Stimulated activated CD4-positive, alpha-beta T cell treated with anti-CD3 and anti-CD28 coated beads, Interleukin-12 subunit alpha, Interleukin-12 subunit beta, amount 100 ng/mL, for 48 hours (primary cell): ENCODE results near the gene SLX4IP.
A peak's percentile ranks its signal among the peaks of the same experiment; 100 is the strongest.

Experiments used
- DNase-seq, 3 donors: peaks; one replicate each; pipeline ENCODE4 v3.0.0-alpha.2; 2020; ENCODE audit warnings: low read depth in 2 of 3, low spot score in 1 of 3

SLX4IP gene

DNA sequence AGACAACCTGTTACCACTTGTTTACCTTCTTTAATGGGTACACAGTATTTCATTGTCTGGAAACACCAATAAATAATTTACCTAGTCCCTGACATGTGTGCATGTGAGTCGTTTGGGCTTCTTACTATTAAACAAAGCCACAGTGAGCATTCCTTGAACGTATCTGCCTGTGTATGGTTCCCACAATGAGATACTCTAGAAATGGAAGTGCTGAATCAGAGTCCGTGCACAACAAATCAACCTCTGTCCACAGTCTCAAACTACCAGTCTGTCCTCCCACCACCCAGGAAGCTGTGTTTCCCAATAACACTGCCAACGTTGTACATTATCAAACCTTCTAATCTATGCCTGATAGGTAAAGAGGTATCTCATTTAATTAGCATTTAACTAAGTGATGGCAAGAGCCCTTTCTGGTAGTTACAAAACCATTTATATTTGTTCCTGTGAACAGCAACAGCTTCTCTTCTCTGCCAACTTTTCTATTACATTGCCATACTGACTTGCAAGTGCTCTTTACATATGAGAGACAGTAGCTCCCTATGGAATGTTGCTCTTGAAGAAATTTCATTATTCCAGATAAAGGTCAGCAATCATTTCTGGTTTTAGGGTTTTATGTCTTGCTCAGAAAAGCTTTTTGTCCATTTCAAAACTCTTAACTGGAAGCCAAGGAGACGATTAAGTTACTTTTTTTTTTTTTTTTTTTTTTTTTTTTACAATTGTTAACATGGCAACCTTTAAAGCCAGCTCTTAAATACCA, 223.9 kb downstream of the SLX4IP start:
- DNase-seq = no peak

DNA sequence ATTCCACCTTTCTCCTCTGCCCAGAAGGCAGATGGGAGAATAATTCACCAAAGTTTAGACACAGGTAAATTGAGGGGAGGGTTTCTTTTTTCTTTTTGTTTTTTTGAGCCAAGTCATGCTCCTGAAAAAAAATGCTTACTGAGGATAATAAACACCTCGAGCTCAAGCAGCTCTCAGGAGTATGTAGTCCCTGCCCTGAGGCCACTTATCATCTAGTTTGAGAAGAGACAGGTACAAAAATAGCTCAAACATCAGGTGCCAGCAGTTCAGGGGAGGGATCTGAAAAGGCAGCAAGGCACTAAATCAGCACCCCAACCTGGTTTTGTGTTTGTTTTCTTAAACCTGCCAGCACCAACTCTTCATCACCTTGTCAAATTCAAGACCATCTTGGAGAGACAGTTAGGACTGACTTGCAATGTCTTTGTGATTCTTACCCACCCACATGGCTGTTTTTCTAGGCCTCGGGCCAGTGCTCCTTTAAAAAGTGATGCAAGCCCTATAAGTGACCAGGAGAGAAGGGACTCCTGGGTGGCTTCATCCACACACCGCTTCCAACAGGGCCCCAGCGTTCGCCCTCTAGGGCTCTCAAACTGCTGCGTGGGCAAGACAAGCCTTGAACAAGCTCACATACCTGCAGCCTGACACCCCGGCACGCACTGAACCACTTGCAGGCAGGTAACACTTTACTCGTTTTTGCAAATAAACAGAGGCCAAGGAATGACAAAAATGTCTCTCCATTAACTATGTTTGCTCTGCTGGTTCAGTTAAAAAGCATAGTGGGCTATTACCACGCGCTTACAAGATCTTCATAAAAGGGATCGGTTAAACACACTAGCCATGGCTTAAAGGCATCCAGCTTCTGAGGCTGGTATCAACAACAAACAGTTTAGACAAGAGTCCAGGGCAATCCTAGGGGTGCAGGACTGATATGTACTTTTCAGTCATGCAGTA, 224.8 kb downstream of the SLX4IP start:
- DNase-seq = no peak

DNA sequence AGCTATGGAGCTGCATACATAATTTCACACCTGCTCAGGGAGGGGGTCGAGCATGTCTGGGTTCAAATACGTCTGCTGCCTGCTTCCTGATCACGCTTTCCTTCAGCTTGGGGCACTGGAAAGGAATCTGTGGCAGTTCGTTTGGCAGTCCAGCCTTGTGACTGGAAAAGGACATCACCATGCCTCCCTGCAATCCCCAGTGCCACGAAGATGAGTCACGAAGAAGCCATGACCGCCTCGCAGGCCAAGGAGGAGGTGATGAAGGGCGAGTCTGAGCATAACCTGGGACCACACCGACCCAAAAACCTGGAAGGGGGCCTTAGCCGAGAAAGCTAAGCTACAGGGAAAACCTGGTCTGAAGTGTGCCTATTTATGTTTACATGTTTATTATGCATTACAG, 225.6 kb downstream of the SLX4IP start:
- DNase-seq = no peak

DNA sequence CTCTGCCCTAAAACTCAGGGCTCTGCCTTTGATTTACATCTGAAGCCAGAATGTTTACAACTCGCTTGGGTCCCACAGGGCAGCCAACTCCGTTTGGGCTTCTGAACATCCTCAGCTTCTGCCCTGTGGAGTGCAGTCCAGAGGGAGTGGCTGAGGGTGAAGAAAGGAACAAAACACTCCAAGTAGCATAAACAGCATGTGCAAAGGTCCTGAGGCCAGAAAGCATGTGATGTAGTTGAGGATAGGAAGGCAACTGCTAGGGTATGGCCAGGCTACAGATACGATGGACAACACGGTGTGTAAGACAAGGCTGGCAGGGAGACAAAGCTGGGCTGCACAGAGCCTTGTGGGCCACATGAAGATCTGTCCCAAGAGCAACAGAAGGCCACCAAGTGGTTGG, 226.2 kb downstream of the SLX4IP start:
- no peak for DNase-seq

DNA sequence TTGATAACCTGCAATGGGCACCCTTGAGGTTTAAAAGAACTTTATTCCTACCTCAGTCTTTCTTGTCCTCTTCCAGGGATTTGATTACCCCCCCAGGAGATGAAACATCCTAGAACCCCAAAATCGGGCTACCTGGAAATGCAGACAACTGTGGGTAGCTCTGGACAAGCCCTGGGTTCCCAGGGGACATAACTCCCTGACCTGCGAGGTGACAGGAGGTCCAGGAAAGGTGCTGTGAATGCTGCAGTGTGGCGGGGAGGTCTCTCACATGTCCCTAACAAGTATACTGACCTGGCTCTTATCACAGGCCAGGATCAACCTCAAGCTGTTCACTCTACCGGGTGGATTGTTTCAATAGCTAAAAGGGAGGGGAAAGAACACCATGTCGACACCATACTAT, 227.0 kb downstream of the SLX4IP start:
- no peak for DNase-seq

DNA sequence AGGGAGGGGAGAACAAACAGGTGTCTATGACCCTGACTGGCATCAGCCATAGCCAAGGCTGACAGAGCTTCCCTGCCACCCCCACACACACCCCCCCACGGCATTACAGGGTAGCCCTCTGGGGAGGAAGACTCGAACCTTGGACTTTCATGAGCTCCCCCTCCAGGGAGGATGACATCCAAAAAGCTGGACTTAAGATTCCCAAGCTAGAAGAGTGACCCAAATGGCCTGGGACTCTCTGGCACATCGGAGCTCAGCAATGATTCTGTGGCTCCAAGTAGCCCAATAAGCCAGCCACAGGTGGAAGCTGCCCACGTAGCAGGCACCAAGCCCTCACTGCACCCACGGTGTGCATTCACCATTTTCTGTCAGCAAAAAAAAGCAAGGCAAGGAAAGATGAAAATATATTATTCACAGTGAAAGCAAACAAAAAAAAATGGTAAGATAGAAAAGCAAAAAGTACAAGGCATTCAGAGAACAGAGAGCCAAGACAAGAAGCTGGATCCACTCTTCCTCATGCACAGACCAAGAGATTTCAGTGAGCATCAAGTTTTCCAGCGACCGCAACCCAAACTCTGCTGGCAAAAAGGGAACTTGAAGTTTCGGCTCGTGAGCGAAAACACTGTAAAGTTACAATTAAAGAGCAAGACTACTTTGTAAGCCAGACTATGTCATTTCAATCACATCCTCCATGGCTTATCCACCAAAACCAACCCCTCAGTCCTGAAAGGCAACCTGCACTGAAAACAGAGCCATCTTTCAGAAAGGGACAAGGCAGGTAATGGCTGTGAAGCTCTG, 227.8 kb downstream of the SLX4IP start:
- DNase-seq = no peak

DNA sequence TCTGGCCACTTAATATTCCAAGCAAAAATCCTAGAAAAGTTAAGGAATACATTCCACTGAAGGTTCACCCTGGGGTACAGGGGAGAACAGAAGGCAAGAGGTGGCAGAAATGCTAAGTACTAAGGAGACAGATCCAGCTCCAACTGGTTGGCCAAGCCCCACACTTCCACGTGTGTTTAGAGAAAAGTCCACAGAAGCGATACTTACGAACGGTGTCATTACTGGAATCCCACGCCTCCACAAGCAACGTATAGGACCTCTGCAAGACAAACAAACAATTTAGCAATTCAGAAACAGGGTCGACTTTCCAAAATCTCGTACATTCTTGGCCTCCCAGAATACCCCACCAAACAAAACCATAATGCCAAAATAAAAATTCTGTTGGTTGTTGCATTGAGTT, 228.7 kb downstream of the SLX4IP start:
- no peak for DNase-seq

DNA sequence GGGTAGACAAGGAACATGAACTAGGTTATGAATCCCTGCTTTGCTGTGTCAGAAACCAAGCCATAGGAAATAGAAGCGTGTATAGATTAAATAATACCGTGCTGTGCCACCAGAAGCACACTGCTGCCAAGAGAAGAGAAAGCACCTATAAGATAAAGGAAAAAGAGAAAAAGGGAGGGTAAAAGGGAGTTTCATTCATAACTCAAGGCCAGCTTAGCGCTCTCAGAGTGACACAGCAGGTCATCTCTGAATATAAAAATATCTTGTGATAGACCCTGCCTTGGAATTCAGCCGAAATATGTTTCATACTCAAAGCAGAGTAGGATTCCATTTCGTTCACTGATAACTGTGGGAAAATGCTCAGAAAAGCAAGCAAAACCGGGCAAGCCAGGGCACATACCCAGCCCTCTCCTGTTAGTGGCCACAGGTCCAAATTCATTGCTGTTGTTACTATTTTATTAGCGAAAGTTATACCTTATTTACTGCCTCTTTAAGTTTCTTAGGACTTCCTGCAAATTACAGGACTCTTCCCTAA, 230.0 kb downstream of the SLX4IP start:
- DNase-seq = no peak

DNA sequence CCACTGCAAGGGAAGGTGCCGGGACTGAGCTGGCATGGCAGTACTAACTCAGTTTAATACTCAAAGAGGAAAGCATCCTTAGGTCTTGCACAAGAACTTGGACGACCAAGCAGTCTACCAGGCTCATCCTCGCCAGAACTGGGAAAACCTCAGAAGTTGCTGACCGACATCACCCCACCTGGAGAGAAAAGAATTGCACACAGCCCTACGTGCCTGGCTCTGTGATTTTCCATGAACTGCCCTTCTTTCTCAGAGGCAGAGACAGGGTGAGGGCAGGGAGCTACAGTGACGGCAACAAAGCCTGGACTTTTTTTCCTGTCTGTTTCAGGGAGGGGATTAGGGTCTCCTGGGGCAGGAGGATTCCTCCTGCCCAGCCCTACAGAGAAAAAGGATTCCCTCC, 230.7 kb downstream of the SLX4IP start:
- no peak for DNase-seq

DNA sequence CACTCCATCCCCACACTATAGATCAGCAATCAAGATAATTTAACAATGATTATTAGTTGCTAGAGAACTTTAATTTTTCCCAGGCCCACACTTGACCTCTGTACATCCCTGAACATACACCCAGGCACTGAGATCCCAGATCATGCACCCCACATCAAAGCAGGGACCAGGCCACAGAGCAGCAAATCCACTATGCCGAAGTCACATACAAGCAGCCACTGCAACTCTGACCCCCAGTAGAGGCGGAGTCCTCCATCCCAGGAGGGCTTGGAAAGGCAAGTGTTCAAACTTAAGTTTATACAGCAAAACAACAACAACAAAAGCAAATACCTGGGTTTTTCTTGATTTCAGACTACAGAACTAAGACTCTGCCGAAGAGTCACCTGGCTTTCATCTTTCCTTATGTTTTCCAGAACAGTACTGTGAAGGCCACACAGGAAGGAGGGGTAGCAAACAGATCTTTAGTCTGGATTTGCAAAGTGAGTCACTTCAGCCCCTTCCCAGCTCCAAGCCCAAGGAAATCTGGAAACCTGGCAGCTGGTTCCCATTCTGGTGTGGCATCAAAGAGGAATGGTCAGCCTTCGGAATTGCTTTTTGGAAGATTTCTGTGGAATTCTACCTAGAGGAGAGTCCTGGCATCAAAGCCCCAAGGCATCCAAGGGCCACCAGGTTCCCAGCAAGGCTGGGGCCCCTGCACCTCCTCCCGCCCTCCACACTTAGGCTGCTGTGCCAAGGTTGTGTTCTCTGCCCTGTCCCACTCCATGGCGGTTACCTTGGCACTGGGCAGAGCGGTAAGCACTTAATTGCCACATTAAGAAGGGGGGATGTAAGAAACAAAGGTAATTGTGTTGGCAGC, 231.3 kb downstream of the SLX4IP start:
- DNase-seq = no peak

DNA sequence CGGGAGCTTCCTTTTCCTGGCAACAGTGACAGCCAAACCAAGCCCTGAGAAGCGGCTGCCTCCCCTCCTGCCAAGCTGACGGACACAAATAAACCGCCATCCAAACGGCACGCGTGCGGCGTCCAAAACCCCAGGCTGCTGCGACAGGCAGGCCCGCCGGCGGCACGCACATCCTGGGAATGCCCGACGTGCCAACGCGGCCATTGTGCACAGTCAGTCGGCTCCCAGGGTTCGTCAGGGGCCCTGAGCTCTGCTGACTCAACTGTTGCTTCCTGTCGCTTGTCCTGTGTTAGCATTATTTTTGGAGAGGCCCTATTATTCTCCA, 231.9 kb downstream of the SLX4IP start:
- no peak for DNase-seq

DNA sequence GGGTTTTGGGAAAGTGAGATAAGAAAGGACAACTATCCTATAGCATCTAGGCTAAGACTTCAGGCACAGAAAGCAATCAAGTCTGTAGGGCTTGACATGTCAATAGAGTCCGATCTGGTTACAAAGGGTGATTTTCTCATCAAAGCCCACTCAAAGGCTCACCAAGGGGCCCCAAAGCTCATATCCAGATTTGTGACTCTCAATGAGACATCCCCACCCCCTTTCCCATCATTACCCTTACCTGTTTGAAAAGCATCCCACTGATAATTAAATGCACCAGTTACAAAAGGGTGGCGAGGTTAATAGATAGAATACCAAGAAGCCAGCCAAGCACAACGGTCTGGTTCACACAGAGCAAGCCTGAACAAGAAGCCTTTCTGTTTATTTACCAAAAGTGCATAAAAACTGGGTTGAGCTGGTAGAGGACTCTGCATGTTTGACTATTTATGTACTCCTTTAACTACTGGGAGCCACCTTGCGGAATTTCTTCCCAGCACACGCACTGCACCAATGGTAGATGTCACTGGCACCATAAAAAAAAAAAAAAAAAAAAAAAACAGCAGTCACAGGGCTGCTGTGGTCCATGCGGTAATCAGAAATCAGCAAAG, 232.6 kb downstream of the SLX4IP start:
- no peak for DNase-seq

DNA sequence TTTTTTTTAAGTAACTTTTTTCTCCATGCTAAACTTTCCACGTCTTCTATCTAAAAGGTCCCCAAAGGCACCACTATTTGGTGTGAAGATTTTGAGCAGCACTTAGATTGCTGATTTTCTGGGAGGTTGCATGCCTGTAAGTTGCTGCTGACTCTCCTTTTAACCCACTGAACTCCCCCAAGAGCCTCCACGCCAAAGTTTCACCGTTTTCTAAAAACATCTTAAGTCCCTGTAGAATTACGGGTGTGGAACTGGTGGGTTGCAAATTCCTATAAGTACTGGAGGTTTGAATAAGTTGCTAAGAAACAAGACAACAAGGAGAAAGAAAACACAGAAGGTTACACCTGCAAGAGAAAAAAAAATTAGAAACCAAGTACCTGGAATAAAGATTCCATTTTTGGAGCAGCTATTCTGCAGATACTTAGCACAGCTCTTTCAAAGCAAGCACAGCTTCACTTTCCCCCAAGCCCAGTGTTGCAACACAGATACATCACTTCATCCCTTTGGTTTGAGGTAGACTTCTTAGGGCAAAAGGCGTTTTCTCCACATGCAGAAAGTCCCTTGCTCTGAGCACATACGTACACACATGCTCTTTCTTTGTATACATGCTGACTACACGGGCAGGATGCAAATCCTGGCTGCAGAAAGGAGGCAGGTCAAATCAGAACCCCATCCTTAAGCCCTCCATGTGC, 233.7 kb downstream of the SLX4IP start:
- no peak for DNase-seq

DNA sequence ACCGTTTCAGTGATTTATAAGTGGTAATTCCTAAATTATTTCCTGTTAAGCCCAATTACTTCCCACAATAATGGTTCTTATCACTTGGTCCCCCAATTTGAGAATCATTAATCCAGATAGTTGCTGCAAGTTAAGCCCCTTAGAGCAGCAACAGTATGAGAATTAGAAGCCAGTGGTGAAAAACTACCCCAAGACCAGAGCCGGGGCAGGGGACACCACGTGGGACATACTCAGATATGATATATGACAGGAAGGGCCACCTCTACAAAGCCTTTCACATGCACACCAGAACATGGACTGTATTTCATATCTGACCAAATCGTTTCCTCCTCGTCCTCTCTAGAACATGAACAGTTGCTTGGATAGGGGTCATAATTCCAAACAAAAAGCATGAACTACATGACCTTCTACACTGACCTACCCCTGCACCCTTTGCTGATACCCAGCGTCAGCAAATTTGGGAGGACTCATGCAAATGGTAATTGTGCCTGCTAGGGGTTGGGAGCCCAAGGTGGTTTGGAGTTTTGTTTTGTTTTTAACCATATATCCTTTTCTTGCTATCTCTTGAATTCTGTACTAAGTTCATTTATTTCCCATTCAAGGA, 234.8 kb downstream of the SLX4IP start:
- no peak for DNase-seq

DNA sequence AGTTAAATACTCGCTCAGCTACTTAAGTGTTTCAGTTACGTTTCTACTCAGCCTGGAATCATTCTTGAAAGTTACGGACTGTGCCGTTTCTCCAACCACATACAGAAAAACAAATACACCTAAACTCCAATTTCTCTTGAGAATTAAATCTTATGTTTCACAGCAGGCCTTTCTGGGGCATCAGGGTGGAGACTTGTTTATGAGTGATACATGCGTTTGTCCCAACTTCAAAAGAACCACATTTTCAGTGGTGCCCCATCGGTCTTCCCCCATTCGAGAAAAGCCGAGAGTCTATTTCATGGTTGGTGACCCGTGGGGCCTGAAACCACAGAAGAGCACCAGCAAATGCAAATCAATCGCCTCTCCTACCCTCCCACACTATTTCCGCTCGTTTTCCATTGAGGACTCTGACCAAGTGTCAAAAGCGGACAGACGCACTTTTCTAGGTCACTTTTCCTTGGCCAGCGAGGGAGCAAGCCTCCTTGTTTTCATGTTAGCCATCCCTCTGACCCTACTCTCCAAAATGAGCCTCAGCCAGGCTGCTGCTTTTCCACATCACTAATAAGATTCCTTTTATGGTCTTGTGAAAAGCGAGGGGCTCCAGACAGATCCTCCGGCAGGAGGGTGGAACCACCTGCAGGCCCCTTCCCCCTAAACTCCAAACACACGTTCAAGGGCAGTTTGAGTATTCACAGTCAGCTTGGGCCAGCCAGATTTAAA, 235.6 kb downstream of the SLX4IP start:
- DNase-seq = no peak

DNA sequence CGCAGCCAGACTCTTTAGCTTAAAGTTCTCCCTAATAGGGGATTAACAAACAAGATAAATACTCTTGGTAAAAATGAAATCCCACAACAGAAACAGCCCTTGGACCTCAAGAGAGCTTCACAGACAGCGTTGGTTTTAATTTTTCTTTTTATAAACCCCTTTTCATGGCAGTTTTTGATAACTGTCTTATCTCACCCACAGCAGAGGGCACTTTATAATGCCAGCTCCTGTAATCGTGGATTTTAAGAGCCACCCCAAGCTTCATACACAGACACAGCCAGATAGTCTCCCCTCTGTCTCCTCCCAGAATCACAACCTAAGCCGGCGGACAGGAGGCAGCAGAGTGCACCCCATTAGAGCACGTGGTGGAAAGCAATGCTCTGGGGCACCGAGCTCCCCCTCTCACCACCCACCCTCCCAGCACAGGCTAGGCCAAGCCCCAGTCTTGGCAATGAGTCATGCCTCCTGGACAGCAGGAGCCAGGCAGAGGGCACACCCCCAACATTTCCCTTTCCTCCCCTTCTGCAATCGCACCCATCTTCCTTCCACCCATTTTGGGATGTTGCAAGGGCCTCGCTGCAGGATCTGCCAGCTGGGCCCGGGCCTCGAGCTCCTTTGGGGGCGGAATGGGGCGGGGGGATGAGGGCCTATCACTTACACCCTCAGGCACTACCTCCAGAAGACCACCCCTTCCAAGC, 236.3 kb downstream of the SLX4IP start:
- peak in 1 of 3 donors; percentile 12 for DNase-seq

DNA sequence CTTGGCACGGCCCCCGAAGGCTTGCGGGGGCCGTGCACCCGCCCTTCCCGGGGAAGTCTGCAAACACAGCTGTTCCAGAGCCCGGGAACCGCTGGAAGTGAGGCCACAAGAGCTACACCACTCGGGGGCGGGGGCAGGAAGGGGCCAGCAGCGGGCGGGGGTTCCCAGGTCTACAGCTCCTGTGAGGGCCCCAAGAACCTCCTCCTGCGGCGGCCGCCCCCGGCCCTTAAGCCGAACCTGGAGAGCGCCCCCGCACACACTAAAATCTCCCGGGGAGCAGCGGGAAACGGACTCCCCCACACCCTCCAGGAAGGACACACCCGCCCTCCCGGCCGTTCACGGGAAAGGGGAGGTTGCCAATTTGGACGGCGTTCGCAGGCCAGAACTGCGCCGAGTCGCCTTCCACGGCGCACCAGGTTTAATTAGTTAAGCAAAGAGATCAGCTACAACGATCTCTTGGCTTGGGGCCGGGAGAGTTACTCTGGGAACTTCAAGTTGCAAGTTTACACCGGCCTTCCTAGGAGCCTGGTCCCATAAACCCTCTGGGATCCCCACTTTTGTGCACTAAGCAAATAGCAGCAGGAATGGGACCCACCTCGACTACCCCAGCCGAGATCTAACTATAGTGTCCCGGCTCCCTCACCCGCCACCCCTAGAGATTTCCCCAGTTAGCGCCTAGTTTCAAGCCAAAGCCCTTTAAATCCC, 237.0 kb downstream of the SLX4IP start:
- DNase-seq = no peak
